ENCODE data around the gene GPR137B.

The GPR137B gene

DNA sequence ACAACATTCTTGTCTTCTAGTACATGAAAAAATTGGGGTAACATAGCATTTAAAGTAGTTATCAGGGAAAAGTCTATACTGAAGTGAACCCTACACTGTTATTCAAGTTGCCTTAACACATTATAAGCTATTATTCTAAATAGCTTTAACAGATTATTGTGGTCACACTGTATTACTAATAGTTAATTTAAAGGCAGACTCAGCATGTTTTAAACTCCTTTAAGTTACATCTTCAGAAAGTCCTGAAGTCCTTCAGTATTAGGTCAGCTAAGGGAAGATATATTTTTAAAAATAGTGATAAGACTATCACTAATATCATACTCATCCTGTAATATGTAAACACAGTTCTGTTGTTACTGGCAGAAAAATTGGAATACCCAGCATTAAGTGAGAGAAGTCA lies 67.4 kb downstream of the GPR137B start:
- DNase-seq (ENCODE audit: insufficient read length) (no peak), FAIRE-seq (no peak)
- TF ChIP-seq POLR2A (IDR thresholded peaks at IDR 0.05; ENCODE audit: low read depth, low read length) = no peak
- TF ChIP-seq TAF1 (IDR thresholded peaks at IDR 0.05; ENCODE audit: borderline replicate concordance, low read depth, low read length) = no peak
- TF ChIP-seq POLR2AphosphoS5 (IDR thresholded peaks at IDR 0.05; ENCODE audit: low read depth, low read length) = no peak

GRCh38 chr1:236211815-236212214 lies 69.5 kb downstream of the GPR137B start:
- FAIRE-seq = no peak
- DNase-seq (ENCODE audit: insufficient read length) = no peak
- TF ChIP-seq TAF1 (IDR thresholded peaks at IDR 0.05; ENCODE audit: borderline replicate concordance, low read depth, low read length) = no peak
- TF ChIP-seq POLR2AphosphoS5 (IDR thresholded peaks at IDR 0.05; ENCODE audit: low read depth, low read length) = peak; percentile 59; the same call in 1 of the 2 replicates
- TF ChIP-seq POLR2A (IDR thresholded peaks at IDR 0.05; ENCODE audit: low read depth, low read length) = no peak

- DNase-seq (ENCODE audit: insufficient read length) (no peak), FAIRE-seq (no peak)
- TF ChIP-seq POLR2AphosphoS5 (IDR thresholded peaks at IDR 0.05; ENCODE audit: low read depth, low read length) = no peak
- TF ChIP-seq POLR2A (IDR thresholded peaks at IDR 0.05; ENCODE audit: low read depth, low read length) = no peak
- no peak for TF ChIP-seq TAF1 (IDR thresholded peaks at IDR 0.05; ENCODE audit: borderline replicate concordance, low read depth, low read length)
These were observed 71.2 kb downstream of the GPR137B start for GRCh38 chr1:236213534-236213933.

DNA sequence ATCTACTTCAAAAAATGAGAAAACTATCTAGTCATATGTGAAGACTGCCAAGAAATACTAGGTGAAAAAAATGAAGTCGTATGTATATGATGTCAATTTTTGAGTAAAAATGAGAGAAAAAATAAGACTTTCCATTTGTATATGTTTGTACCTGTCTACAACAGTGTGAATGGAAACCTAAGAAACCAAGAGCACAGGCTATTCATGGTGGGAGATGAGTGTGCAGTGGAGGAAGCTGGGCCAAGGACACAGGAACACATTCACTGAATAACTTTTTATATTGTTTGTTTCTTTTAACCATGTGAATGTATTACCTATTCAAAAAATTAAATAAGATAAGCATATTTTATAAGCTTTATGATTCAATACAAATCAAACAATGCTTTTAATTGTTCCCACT lies 72.4 kb downstream of the GPR137B start:
- TF ChIP-seq POLR2AphosphoS5 (IDR thresholded peaks at IDR 0.05; ENCODE audit: low read depth, low read length) = no peak
- TF ChIP-seq POLR2A (IDR thresholded peaks at IDR 0.05; ENCODE audit: low read depth, low read length) = no peak
- no peak for TF ChIP-seq TAF1 (IDR thresholded peaks at IDR 0.05; ENCODE audit: borderline replicate concordance, low read depth, low read length)
- FAIRE-seq = no peak

DNA sequence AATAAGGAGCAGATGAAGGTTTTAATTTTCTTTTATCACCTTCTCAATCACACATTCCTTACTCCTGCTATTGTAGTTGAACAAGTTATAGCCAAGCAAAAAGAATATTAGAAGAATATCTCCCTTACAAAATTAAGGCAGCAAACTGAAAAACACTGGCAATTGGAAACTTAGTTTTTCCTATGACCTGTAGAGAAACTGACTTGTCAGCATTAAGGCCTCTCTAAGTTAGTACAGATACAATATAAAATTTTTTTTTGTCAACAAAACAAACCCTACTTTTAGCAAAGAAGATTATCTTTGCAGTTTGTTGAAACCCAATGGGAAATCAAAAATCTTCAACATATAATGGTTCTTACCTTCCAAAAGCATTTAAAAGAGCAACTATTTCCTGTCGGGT lies 78.1 kb downstream of the GPR137B start:
- no peak for TF ChIP-seq POLR2AphosphoS5 (IDR thresholded peaks at IDR 0.05; ENCODE audit: low read depth, low read length)
- TF ChIP-seq POLR2A (IDR thresholded peaks at IDR 0.05; ENCODE audit: low read depth, low read length) = no peak
- TF ChIP-seq TAF1 (IDR thresholded peaks at IDR 0.05; ENCODE audit: borderline replicate concordance, low read depth, low read length) = no peak
- no peak for FAIRE-seq

More for the DNA sequence above, 72.4 kb downstream of the GPR137B start:
- DNase-seq (ENCODE audit: insufficient read length) = no peak

GRCh38 chr1:236222632-236223031 lies 80.3 kb downstream of the GPR137B start:
- FAIRE-seq = no peak

More for the DNA sequence above, 78.1 kb downstream of the GPR137B start:
- no peak for DNase-seq (ENCODE audit: insufficient read length)

GRCh38 chr1:236228411-236228810 lies 86.1 kb downstream of the GPR137B start:
- no peak for FAIRE-seq
- DNase-seq (ENCODE audit: insufficient read length) = no peak
- TF ChIP-seq TAF1 (IDR thresholded peaks at IDR 0.05; ENCODE audit: borderline replicate concordance, low read depth, low read length) (no peak), POLR2A (IDR thresholded peaks at IDR 0.05; ENCODE audit: low read depth, low read length) (no peak)

More at GRCh38 chr1:236222632-236223031, 80.3 kb downstream of the GPR137B start:
- no peak for DNase-seq (ENCODE audit: insufficient read length)
- TF ChIP-seq TAF1 (IDR thresholded peaks at IDR 0.05; ENCODE audit: borderline replicate concordance, low read depth, low read length) (no peak), POLR2AphosphoS5 (IDR thresholded peaks at IDR 0.05; ENCODE audit: low read depth, low read length) (no peak), POLR2A (IDR thresholded peaks at IDR 0.05; ENCODE audit: low read depth, low read length) (no peak)

DNA sequence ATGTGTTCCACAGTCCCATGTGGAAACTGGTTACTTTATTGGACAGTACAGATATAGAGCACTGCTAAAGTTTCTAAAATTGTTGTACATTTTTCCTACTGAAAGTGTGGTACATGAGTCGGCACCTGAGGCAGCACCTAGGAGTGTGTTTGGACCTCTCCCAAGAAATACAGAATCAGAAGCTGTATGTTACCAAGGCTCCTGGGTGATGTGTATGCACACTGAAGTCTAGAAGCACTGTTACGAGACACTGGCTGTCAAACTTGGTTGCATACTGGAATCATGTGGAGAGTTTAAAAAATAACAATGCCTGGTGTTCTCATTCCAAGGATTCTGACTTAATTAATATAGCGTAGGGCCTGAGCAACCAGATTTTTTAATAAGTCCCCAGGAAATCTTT lies 92.8 kb downstream of the GPR137B start:
- TF ChIP-seq TAF1 (IDR thresholded peaks at IDR 0.05; ENCODE audit: borderline replicate concordance, low read depth, low read length) = no peak
- TF ChIP-seq POLR2A (IDR thresholded peaks at IDR 0.05; ENCODE audit: low read depth, low read length) = no peak
- TF ChIP-seq POLR2AphosphoS5 (IDR thresholded peaks at IDR 0.05; ENCODE audit: low read depth, low read length) = no peak
- no peak for FAIRE-seq
- no peak for DNase-seq (ENCODE audit: insufficient read length)

GRCh38 chr1:236239092-236239585 lies 96.8 kb downstream of the GPR137B start:
- TF ChIP-seq POLR2A (IDR thresholded peaks at IDR 0.05; ENCODE audit: low read depth, low read length) (no peak), TAF1 (IDR thresholded peaks at IDR 0.05; ENCODE audit: borderline replicate concordance, low read depth, low read length) (no peak), POLR2AphosphoS5 (IDR thresholded peaks at IDR 0.05; ENCODE audit: low read depth, low read length) (no peak)
- FAIRE-seq = no peak
- no peak for DNase-seq (ENCODE audit: insufficient read length)

GRCh38 chr1:236240675-236241074 lies 98.3 kb downstream of the GPR137B start:
- FAIRE-seq (no peak), DNase-seq (ENCODE audit: insufficient read length) (no peak)
- no peak for TF ChIP-seq POLR2A (IDR thresholded peaks at IDR 0.05; ENCODE audit: low read depth, low read length)
- TF ChIP-seq TAF1 (IDR thresholded peaks at IDR 0.05; ENCODE audit: borderline replicate concordance, low read depth, low read length) = no peak

DNA sequence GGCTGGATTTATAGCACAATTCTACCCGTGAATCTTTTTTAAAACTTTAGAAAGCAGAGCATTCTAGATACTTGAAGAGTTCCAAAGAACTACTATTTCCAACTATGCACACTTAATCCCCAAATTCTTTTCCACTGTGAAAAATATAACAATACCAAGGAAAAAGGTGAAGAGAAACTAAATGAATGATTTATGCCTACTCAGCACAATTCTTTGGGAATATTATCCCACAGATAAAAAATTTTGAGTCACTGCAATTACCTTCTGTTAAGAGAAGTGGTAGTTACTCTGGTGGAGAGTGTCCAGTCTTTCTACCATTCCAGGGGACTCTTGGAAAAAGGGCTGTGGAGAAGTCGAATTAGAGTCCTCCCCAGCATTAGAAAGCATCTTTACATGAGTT lies 100.2 kb downstream of the GPR137B start:
- DNase-seq (ENCODE audit: insufficient read length) (no peak), FAIRE-seq (no peak)
- no peak for TF ChIP-seq POLR2AphosphoS5 (IDR thresholded peaks at IDR 0.05; ENCODE audit: low read depth, low read length)
- TF ChIP-seq TAF1 (IDR thresholded peaks at IDR 0.05; ENCODE audit: borderline replicate concordance, low read depth, low read length) = no peak
- TF ChIP-seq POLR2A (IDR thresholded peaks at IDR 0.05; ENCODE audit: low read depth, low read length) = no peak

DNA sequence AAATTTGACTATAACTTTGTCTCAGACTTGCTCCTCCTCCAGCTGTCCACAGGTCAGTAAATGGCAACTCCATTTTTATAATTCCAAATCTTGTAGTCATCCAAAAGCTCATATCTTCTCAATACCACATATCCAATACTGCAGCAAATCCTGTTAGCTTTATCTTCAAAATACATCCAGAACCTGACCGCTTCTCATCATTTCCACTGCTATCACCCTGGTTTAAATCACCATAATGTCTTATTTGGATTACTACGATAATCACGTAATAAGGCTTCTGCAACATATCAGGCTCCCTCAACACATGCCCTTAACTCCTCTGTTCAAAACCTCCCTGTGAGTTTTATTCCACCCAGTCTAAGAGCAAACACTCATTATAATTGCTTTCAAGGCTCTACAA lies 104.9 kb downstream of the GPR137B start:
- DNase-seq (ENCODE audit: insufficient read length) (no peak), FAIRE-seq (no peak)
- TF ChIP-seq TAF1 (IDR thresholded peaks at IDR 0.05; ENCODE audit: borderline replicate concordance, low read depth, low read length) (no peak), POLR2A (IDR thresholded peaks at IDR 0.05; ENCODE audit: low read depth, low read length) (no peak)

DNA sequence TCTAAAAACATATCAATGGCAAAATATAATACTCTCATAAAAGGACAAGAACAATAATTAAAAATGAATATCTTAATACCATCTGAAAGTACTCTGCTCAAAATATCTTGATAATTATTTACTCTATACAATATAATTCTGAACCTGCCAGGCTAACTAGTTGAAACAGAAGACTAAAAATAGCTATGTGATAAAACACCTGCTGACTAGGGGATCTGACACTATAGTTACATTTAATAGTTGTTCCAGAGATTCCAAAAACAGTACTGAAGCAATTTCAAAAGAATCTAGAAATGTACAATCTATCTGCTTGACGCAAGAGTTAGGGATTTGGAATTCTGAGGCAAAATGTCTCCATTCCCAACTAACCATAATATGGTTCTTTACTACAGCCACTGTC lies 109.2 kb downstream of the GPR137B start:
- FAIRE-seq = no peak
- no peak for TF ChIP-seq TAF1 (IDR thresholded peaks at IDR 0.05; ENCODE audit: borderline replicate concordance, low read depth, low read length)
- no peak for TF ChIP-seq POLR2AphosphoS5 (IDR thresholded peaks at IDR 0.05; ENCODE audit: low read depth, low read length)
- TF ChIP-seq POLR2A (IDR thresholded peaks at IDR 0.05; ENCODE audit: low read depth, low read length) = no peak
- DNase-seq (ENCODE audit: insufficient read length) = no peak
